HepG2 (cell line): ENCODE results near the gene PRR5L. TPM values are rescaled to one million over a fixed set of nuclear protein-coding genes. Genes with fewer than 3 reads are reported as not detected.

Experiments
- ATAC-seq: fragments of 200-7000 bp; cut with Tn5 transposase; 3 replicates; pipeline ENCODE4 v1.9.1; 2020; ENCODE audit warnings: mild to moderate bottlenecking, moderate library complexity
- BruUV-seq: library from RNA; stranded (reverse); fragments of 400-500 nt; replicated peaks from 2 replicates; lab custom pipeline; 2021; lab: Mats Ljungman, UMichigan
- CTCF ChIA-PET: fragments of 300-600 bp; formaldehyde crosslinking; extraction: SDS; loops from one replicate; lab custom pipeline; 2021; ENCODE audit warnings: low total read pairs, inconsistent platforms, low intra/inter-chr PET ratio; lab: Yijun Ruan, JAX
- POLR2A ChIA-PET: fragments of 350-600 bp; sonication (Branson Sonifier 250); formaldehyde crosslinking; loops from one replicate; lab custom pipeline; 2020; ENCODE audit warnings: antibody characterized with exemption, inconsistent platforms; lab: Yijun Ruan, JAX
- DNase-seq: peaks from one replicate; pipeline ENCODE4 v3.0.0-alpha.2; 2015; ENCODE audit warnings: low spot score
- FAIRE-seq: peaks from 3 replicates; lab custom pipeline; 2011; peaks lifted over from hg19 to GRCh38; lab: Jason Lieb, UNC
- H2AFZ ChIP-seq: one replicate; pipeline ENCODE4 v1.6.1; 2011; ENCODE audit warnings: low read length, inconsistent platforms
- H3K27ac ChIP-seq: fragments of 300-600 bp; 3 replicates; pipeline ENCODE4 v1.8.0; 2011; ENCODE audit warnings: mixed run types, mild to moderate bottlenecking, mixed read lengths, low read length, inconsistent platforms; ENCODE audit not compliant: insufficient read depth; ENCODE audit errors: extremely low read length
- H3K27me3 ChIP-seq, 2 experiments: fragments of 200-600 bp in 1 of 2; 2 replicates in 1 of 2; 3 replicates in 1 of 2; pipeline versions ENCODE4 v1.6.0 to v1.8.0; 2011; ENCODE audit warnings: low read length in 2 of 2, mild to moderate bottlenecking in 2 of 2, moderate library complexity in 2 of 2, inconsistent platforms in 1 of 2; ENCODE audit not compliant: insufficient read depth in 2 of 2, control insufficient read depth in 1 of 2
- H3K36me3 ChIP-seq, 2 experiments: fragments of 200-600 bp in 1 of 2; replicated peaks in 1 of 2; 2 replicates in 1 of 2; 3 replicates in 1 of 2; pipeline versions ENCODE4 v1.5.1 to v1.8.0; 2011; ENCODE audit warnings: low read length in 2 of 2, inconsistent platforms in 1 of 2; ENCODE audit not compliant: insufficient read depth in 2 of 2, control insufficient read depth in 1 of 2
- H3K4me1 ChIP-seq: 2 replicates; pipeline ENCODE4 v1.5.1; 2012; ENCODE audit warnings: low read length, inconsistent platforms; ENCODE audit not compliant: insufficient read depth
- H3K4me2 ChIP-seq: 2 replicates; pipeline ENCODE4 v1.6.0; 2011; ENCODE audit warnings: low read depth, low read length, inconsistent platforms
- H3K4me3 ChIP-seq, 3 experiments: fragments of 200-600 bp in 1 of 3; sonication (generic), shearing (Covaris generic) in 1 of 3; replicated peaks in 1 of 3; 2 replicates each; pipeline ENCODE4 v1.5.1; 2011 to 2016; ENCODE audit warnings: low read length in 3 of 3, inconsistent platforms in 2 of 3, low read depth in 2 of 3, mild to moderate bottlenecking in 2 of 3, control low read depth in 1 of 3, mixed read lengths in 1 of 3; ENCODE audit not compliant: insufficient read depth in 1 of 3
- H3K79me2 ChIP-seq: one replicate; pipeline ENCODE4 v1.6.1; 2011; ENCODE audit warnings: low read length, inconsistent platforms; ENCODE audit not compliant: insufficient read depth
- H3K9ac ChIP-seq: 2 replicates; pipeline ENCODE4 v1.6.0; 2011; ENCODE audit warnings: mild to moderate bottlenecking, low read depth, low read length, inconsistent platforms; ENCODE audit not compliant: insufficient read depth
- H3K9me3 ChIP-seq: 2 replicates; pipeline ENCODE4 v1.5.1; 2012; ENCODE audit warnings: mild to moderate bottlenecking, low read length
- H4K20me1 ChIP-seq: 2 replicates; pipeline ENCODE4 v1.6.0; 2011; ENCODE audit warnings: inconsistent platforms, mild to moderate bottlenecking, low read length, moderate library complexity; ENCODE audit not compliant: insufficient read depth
- ERF ChIP-seq: IDR thresholded peaks from 2 replicates; pipeline ENCODE4 v1.6.1; 2018; ENCODE audit warnings: missing biosample characterization, missing genetic modification reagents
- KLF6 ChIP-seq: IDR thresholded peaks from 2 replicates; pipeline ENCODE4 v1.8.0; 2016; ENCODE audit warnings: missing biosample characterization, missing genetic modification reagents
- KLF9 ChIP-seq: IDR thresholded peaks from 2 replicates; pipeline ENCODE4 v1.6.1; 2016; ENCODE audit warnings: low read depth
- NCOA5 ChIP-seq: sonication (generic); formaldehyde crosslinking; IDR thresholded peaks from 2 replicates; pipeline ENCODE4 v1.4.0; 2020; ENCODE audit warnings: missing genetic modification reagents
- NFIC ChIP-seq: IDR thresholded peaks from 2 replicates; pipeline ENCODE4 v1.6.1; 2012; ENCODE audit warnings: mild to moderate bottlenecking, low read length, inconsistent platforms
- NFKB2 ChIP-seq: sonication (generic); formaldehyde crosslinking; IDR thresholded peaks from 2 replicates; pipeline ENCODE4 v1.4.0; 2020; ENCODE audit warnings: missing genetic modification reagents, borderline replicate concordance
- PAWR ChIP-seq: sonication (generic); formaldehyde crosslinking; IDR thresholded peaks from 2 replicates; pipeline ENCODE4 v1.4.0; 2020; ENCODE audit warnings: missing genetic modification reagents, mild to moderate bottlenecking, borderline replicate concordance
- PITX1 ChIP-seq: sonication (generic); formaldehyde crosslinking; IDR thresholded peaks from 2 replicates; pipeline ENCODE4 v1.5.1; 2020; ENCODE audit warnings: mild to moderate bottlenecking, missing genetic modification reagents
- TFDP1 ChIP-seq: IDR thresholded peaks from 2 replicates; pipeline ENCODE4 v1.6.1; 2016; ENCODE audit warnings: missing compliant biosample characterization, missing genetic modification reagents, borderline replicate concordance
- XBP1 ChIP-seq: sonication (generic); formaldehyde crosslinking; IDR thresholded peaks from 2 replicates; pipeline ENCODE4 v1.5.0; 2020; ENCODE audit warnings: missing genetic modification reagents
- ZNF18 ChIP-seq: sonication (generic); formaldehyde crosslinking; IDR thresholded peaks from 2 replicates; pipeline ENCODE4 v1.8.0; 2022; ENCODE audit warnings: mild to moderate bottlenecking, missing genetic modification reagents; ENCODE audit not compliant: insufficient replicate concordance
- ZNF441 ChIP-seq: sonication (generic); formaldehyde crosslinking; IDR thresholded peaks from 2 replicates; pipeline ENCODE4 v1.7.0; 2021; ENCODE audit warnings: missing genetic modification reagents, borderline replicate concordance
- ZNF552 ChIP-seq: sonication (generic); formaldehyde crosslinking; IDR thresholded peaks from 2 replicates; pipeline ENCODE4 v1.9.0; 2022; ENCODE audit warnings: missing genetic modification reagents, mild to moderate bottlenecking, borderline replicate concordance
- ZNF572 ChIP-seq: sonication (generic); formaldehyde crosslinking; IDR thresholded peaks from 2 replicates; pipeline ENCODE4 v1.5.1; 2020; ENCODE audit warnings: mild to moderate bottlenecking, missing genetic modification reagents
- ZNF615 ChIP-seq: sonication (generic); formaldehyde crosslinking; IDR thresholded peaks from 2 replicates; pipeline ENCODE4 v1.5.0; 2020; ENCODE audit warnings: mild to moderate bottlenecking, missing genetic modification reagents, borderline replicate concordance
- WGBS: methylation state at CpG from one replicate; pipeline ENCODE4 v1.1.6; 2017; ENCODE audit warnings: low lambda C conversion rate; 5-methylcytosine and 5-hydroxymethylcytosine counted together
- in situ Hi-C: cut with HindIII; loops from 2 replicates; pipeline ENCODE4 v1.10.0; 2017; ENCODE audit warnings: low pct_unique_long_range_greater_than_20kb; ENCODE audit not compliant: extremely low pct_ligation_motif_present
- intact Hi-C: fragments of 100-400 bp; cut with micrococcal nuclease; formaldehyde crosslinking; loops from one replicate; pipeline ENCODE4 v1.10.0; 2022; ENCODE audit not compliant: unreplicated experiment
- polyA plus RNA-seq, 8 experiments: library from polyadenylated mRNA; depleted of rRNA in 3 of 8; stranded (reverse) in 7 of 8; unstranded in 1 of 8; fragments of >200 nt; fragmentation: Illumina TruSeq in 4 of 8; extraction: Trizol in 4 of 8; gene quantifications; 2 replicates each; pipeline versions ENCODE4 v1.2.1 to v1.2.3, GENCODE V29; 2011 to 2016; ENCODE audit warnings: low read depth in 4 of 8, missing spikeins in 1 of 8, mixed read lengths in 1 of 8; ENCODE audit not compliant: insufficient read depth in 1 of 8
- total RNA-seq, 5 experiments: library from RNA; depleted of rRNA; stranded (reverse); fragments of >200 nt; fragmentation: Illumina TruSeq; extraction: Trizol; gene quantifications; 2 replicates each; pipeline ENCODE4 v1.2.3, GENCODE V29; 2016; ENCODE audit warnings: low read depth in 1 of 5
- TF ChIP-seq, protein P1 (sequence below): sonication (generic); formaldehyde crosslinking; IDR thresholded peaks from 2 replicates; pipeline ENCODE4 v1.8.1; 2022; ENCODE audit warnings: mild to moderate bottlenecking, missing genetic modification reagents
- TF ChIP-seq, protein P2 (sequence below): IDR thresholded peaks from 2 replicates; pipeline ENCODE4 v1.6.1; 2012; ENCODE audit warnings: low read length, improper control_type of control experiment

Gene PRR5L
- total and polyA plus RNA-seq, 2 of the 13 experiments (the other 11 are each of a cell fraction or from before 2014, with no cell fraction given), result 0.16 TPM; not detected in 1

DNA sequence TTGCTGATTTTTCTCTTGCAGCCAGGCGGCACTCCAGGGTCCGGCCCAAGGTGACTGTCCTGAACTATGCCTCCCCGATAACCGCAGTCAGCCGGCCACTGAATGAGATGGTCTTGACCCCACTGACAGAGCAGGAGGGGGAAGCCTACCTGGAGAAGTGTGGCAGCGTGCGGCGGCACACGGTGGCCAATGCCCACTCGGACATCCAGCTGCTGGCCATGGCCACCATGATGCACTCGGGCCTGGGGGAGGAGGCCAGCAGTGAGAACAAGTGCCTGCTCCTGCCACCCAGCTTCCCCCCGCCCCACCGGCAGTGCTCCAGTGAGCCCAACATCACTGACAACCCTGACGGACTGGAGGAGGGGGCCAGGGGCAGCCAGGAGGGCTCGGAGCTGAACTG, 166.2 kb downstream of the PRR5L start (continued):
- TF ChIP-seq, protein P1, sequence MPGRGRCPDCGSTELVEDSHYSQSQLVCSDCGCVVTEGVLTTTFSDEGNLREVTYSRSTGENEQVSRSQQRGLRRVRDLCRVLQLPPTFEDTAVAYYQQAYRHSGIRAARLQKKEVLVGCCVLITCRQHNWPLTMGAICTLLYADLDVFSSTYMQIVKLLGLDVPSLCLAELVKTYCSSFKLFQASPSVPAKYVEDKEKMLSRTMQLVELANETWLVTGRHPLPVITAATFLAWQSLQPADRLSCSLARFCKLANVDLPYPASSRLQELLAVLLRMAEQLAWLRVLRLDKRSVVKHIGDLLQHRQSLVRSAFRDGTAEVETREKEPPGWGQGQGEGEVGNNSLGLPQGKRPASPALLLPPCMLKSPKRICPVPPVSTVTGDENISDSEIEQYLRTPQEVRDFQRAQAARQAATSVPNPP (CRISPR knock-in tag), result no peak
- TF ChIP-seq ZNF18 (CRISPR knock-in tag), result no peak
- TF ChIP-seq PITX1, result no peak
- no peak for TF ChIP-seq TFDP1 (CRISPR knock-in tag)
- no peak for TF ChIP-seq XBP1 (CRISPR knock-in tag)
- TF ChIP-seq KLF9 (CRISPR knock-in tag), result no peak
- no peak for TF ChIP-seq NFIC
- TF ChIP-seq KLF6, result no peak
- no peak for TF ChIP-seq ERF
- TF ChIP-seq NCOA5, result no peak
- TF ChIP-seq ZNF552 (CRISPR knock-in tag), result no peak

DNA sequence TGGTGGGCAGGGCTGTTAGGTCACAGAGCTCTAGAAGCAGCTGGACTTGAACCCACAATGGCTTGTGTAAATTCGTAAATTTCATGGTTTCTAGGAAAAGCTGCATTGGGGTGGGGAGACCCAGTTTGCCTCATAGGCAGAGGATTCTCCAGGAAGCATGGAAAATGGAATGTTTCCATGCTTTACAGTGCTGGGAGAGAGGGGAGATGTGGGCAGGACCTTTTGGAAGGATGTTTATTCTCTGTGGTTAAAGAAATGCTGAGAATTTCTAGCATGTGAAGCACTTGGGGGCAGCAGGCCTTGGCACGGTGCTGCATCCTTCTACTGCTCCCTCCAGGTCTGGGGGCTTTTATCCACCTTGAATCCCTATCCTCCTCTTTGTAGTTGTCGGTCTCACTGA, 167.7 kb downstream of the PRR5L start:
- Histone ChIP-seq H3K79me2 (no peaks in the 10 kb centered on the region), H3K36me3 (no peaks in the 10 kb centered on the region), H3K27ac (no peak overlapping the region), H3K4me3 (no peak overlapping the region), H3K9me3 (no peaks in the 10 kb centered on the region), H2AFZ (no peak overlapping the region), H3K4me1 (no peaks in the 10 kb centered on the region), H3K9ac (no peak overlapping the region), H3K27me3 (peaks cover 0 to 3% of the 10 kb centered on the region in 2 experiments; a peak in 1 of 5 replicates), H4K20me1 (no peaks in the 10 kb centered on the region), H3K4me2 (no peak overlapping the region)
- ChIA-PET POLR2A (no interaction called here), CTCF (no interaction called here)
- no TSS peak for BruUV-seq
- in situ Hi-C loops, result no loop called here
- FAIRE-seq, result no peak
- no peak for DNase-seq
- intact Hi-C loops, result no loop called here
- WGBS, result 0% methylated on average over 2 of the region's 3 CpGs
- no peak for ATAC-seq
- no peak for TF ChIP-seq ZNF572 (CRISPR knock-in tag)
- TF ChIP-seq NFKB2 (CRISPR knock-in tag), result no peak
- no peak for TF ChIP-seq ZNF441
- no peak for TF ChIP-seq ZNF615
- TF ChIP-seq PAWR (CRISPR knock-in tag), result no peak
- TF ChIP-seq, protein P2, sequence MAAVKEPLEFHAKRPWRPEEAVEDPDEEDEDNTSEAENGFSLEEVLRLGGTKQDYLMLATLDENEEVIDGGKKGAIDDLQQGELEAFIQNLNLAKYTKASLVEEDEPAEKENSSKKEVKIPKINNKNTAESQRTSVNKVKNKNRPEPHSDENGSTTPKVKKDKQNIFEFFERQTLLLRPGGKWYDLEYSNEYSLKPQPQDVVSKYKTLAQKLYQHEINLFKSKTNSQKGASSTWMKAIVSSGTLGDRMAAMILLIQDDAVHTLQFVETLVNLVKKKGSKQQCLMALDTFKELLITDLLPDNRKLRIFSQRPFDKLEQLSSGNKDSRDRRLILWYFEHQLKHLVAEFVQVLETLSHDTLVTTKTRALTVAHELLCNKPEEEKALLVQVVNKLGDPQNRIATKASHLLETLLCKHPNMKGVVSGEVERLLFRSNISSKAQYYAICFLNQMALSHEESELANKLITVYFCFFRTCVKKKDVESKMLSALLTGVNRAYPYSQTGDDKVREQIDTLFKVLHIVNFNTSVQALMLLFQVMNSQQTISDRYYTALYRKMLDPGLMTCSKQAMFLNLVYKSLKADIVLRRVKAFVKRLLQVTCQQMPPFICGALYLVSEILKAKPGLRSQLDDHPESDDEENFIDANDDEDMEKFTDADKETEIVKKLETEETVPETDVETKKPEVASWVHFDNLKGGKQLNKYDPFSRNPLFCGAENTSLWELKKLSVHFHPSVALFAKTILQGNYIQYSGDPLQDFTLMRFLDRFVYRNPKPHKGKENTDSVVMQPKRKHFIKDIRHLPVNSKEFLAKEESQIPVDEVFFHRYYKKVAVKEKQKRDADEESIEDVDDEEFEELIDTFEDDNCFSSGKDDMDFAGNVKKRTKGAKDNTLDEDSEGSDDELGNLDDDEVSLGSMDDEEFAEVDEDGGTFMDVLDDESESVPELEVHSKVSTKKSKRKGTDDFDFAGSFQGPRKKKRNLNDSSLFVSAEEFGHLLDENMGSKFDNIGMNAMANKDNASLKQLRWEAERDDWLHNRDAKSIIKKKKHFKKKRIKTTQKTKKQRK, result no peak
